CD4-positive, alpha-beta T cell treated with Interleukin-17A for 4 hours (primary cell): ENCODE data around the gene PDLIM3.
"Not testable (repeated sequence)": the region's sequence is repeated elsewhere in the genome, so short reads cannot be mapped to it uniquely, and the experiment has no call there.

ENCODE experiments used
- DNase-seq: peaks from one replicate; pipeline ENCODE4 v3.0.0-alpha.2; 2020; ENCODE audit warnings: mixed read lengths

The PDLIM3 gene

GRCh38 chr4:185550933-185551332, 15.6 kb upstream of the PDLIM3 start:
- no peak for DNase-seq

DNA sequence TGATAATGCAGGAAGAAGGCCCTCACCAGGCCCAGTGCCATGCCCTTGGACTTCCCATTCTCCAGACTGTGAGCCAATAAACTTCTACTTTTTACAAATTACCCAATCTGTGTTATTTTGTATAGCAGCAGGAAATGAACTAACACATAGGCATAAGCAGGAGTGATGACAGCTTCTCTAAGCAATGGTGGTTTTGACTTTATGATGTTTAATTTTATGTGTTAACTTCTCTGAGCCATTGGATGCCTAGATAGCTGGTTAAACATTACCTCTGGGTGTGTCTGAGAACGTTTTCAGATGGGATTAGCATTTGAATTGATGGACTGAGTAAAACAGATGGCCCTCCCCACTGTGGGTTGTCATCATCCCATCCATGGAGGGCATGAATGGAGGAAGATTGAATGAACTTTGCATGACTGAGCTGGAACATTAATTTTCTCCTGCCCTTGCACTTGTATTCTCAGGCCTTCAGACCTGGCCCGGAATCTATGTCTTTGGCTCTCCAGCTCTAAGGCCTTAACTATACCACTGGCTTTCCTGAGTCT, 13.9 kb upstream of the PDLIM3 start:
- no peak for DNase-seq

GRCh38 chr4:185548587-185548986, 13.3 kb upstream of the PDLIM3 start:
- DNase-seq: no peak

- no peak for DNase-seq
Measured at GRCh38 chr4:185546335-185546734, 11.0 kb upstream of the PDLIM3 start.

DNA sequence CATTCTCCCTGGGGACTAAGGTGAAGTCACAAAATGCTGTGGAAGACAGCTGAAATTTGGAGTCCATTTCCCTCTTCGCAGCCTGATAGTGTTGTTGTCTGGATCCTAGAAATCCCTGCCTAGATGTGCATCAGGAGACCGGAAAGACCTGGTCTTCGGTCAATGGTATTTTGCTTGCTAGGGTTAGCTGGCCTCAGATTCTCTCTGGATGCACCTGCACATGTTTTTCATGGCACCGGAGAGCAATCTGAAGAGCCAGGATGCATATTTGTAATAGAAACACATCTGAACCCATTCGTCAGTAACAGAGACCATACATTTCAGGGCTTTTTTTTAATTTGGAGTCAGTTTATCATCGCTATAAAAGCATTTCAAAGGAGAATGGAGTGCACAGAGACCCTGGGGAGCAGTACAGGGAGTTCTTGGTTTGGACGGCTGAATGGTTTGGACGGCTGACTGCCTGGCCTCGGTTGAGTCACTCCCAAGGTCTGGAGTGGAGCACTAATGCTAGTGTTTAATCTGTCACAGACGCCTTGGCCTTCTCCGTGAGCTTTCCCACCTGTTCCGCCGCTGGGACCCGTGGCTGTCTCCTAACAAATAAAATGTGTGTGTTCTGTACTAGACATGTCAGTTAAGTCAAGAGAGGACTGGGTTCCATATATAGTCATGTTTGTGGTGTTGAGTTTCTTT, 7.5 kb upstream of the PDLIM3 start:
- DNase-seq: no peak

DNA sequence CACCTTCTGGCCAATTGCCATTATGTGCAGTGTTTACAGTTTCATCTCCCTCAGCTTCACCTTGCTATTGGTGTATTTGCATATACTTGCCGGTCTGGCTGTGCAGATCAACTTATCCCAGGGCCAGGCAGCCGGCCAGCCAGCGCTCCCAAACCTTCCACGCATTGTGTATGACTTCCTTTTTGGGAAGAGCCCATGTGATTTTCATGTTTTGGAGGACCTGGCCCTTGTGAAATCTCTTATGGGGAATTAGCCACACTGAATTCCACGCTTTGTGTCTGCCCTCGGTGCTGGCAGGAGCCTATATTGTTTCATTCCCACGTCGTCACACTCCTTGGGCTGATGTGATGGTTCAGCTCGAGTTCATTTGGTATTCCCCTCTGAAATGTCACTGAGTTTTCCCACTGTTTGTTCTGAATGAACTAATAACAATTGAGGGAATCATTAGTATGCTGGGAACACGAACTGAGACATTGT, 6.0 kb upstream of the PDLIM3 start:
- DNase-seq: no peak

DNA sequence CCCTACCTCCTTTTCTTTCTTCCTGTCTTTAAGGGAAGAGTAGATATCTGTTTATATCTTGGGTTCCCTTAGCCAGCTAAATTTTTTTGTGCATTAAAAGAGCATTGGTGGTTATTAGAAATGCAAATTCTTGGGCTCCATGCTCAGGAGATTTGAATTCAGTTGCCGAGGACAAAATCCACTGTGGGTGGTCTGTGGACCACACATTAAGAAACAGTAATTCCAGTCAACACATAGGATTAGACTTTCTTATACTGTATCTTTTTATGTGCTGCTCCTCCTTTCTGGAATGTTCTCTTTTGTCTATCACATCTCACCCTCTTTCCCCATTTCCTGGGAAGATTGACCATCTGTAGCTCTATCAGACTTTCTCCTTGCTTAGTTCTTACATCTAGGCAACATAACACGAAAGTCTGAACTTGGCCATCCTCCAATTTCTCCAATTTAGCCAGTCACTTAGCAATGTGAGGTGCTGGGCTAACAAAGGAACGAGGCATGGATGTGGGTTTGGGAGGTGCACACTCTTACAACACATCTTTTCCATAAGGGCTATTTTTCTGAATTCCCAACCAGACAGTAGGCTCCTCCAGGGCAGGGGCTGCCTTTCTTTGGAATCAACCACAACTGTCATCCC, 5.3 kb upstream of the PDLIM3 start:
- no peak for DNase-seq

GRCh38 chr4:185540040-185540439, 4.7 kb upstream of the PDLIM3 start:
- DNase-seq: no peak

DNA sequence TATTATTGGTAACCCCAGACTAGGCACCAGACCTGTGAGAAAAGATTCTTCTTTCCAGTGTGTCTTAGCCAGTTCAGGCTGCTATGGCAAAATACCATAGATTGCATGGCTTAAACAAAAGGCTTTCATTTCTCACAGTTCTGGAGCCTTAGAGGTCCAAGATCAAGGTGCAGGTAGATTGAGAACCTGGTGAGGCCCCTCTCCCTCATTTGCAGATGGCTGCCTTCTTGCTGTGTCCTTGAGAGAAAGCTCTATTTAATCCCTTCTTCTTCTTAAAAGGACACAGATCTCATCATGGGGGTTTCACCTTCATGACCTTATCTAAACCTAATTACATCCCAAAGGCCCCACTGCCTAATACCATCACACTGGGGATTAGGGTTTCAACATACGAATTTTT, 3.5 kb upstream of the PDLIM3 start:
- DNase-seq: no peak

DNA sequence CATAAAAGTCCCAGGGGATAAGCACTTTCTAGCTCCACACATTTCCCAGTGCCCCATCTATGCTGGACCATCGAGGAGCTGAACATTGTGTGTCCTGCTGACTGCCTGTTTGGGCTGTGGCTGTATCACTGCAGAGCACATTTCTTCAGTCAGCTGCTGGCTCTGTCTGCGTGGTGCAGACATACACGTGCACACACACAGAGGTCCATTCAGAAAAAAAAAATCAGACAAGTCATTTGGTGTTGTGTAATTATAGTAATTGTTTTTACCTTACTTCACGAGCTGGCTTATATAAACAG, 1.1 kb upstream of the PDLIM3 start:
- DNase-seq: no peak

DNA sequence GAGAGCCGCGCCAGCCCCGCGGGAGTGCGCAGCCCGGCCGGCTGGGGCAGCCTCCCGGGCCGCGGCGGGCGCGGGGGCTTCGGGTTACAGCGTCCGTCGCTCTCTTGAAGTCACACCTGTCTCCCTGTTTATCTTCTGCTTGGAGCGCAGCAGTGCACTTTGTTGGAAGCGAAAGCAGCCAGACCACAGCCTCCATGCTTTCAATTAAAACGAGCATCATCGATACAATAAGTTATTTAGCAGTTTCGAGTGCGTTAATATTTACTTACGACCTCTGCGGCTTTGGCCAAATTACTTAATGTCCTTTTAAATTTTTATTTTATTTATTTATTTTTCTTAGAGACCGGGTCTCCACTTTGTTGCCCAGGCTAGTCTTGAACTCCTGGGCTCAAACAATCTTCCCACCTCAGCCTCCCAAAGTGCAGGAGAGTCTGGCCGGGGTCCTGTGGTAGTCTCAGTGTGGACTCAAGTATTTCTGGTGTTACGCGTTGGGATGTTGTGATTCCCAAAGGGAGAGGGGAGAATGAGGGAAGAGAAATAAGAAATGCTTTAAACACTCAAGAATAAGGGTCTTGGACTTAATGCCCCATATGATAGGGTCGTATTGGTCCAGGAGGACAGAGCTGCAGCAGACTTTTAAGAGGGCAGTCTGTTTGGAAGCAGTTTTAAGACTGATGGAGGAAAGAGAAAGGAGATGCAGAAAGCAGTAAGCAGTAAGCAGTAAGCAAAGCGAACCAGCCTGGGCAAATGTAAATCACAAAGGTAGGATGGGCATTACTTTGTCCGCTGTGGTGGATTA, 504 bp upstream of the PDLIM3 start:
- no peak for DNase-seq

DNA sequence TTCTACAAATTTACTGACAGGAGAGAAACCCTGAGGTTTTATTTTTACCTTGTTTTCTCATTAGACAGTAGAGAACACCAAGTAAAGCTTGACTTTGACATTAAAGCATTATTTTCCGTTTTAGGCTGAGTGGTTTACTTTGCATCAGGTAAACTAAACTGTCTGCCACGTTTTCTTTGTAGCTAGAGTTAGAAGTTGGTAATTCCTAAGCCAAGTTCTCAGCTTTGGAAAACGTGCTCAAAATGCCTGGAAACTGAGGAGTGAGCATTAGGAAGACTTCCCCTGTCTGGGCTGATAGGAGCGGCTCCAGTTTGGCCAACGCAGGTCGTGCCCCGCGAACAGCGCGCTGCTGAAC, 819 bp downstream of the PDLIM3 start:
- no peak for DNase-seq

- DNase-seq: no peak
Measured at GRCh38 chr4:185532795-185533324, 2.4 kb downstream of the PDLIM3 start.

GRCh38 chr4:185532293-185532692, 3.0 kb downstream of the PDLIM3 start:
- no peak for DNase-seq

- DNase-seq: not testable (repeated sequence)
Measured at GRCh38 chr4:185531654-185532053, 3.7 kb downstream of the PDLIM3 start.

DNA sequence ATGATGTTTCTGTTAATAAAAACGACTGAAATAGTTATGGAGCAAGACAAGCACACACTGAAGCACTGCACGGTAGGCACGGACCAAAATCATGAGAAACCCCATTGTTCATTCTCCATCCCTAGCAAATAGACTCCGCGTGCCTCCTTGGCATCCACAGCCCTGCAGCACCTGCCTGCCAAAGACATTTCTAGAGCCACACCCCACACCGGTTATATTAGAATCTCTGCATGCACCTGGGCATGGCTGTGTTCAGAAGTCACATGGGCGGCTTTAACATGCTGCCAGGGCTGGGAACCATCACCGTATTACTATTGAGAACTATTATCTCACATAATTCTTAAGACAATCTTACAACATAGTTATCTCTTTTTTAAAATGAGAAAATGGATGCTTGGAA, 5.9 kb downstream of the PDLIM3 start:
- DNase-seq: no peak

- DNase-seq: no peak
Measured at GRCh38 chr4:185524888-185525863, 10.1 kb downstream of the PDLIM3 start.

DNA sequence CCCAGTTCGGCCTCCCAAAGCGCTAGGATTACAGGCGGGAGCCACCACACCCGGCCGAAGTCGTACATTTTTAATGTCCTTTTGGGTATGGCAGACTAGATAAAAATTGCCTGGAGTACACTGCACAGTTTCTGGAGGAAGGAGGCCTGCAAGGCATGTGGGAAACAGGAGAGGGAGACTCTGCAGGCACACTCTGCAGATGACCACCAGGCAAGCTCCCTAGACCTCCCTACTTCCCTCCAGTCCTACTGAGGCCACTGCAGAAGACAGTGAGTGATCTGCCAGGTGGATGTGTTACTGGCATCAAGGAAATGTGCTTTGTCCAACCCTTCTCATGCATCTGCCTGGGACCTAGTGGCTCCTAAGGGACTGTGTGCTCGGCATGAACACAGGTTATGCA, 11.4 kb downstream of the PDLIM3 start:
- no peak for DNase-seq

DNA sequence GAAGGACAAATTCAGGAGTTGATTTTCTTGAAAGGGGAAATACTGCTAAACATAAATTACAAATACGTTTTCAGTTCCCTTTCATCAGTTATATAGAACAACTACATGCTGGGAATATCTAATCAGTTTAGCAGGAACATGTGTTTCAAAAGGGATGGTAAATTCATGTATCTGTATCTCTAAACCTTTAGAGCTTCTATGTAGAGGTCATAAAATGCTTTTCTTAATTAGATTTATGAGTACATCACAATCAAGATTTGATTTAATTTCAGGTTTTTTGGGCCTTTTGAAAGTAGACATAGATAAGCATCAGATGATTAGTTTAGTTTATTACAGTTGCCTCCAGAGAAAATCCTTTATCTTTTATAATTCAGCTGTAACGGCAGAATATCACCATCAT, 12.9 kb downstream of the PDLIM3 start:
- DNase-seq: no peak

DNA sequence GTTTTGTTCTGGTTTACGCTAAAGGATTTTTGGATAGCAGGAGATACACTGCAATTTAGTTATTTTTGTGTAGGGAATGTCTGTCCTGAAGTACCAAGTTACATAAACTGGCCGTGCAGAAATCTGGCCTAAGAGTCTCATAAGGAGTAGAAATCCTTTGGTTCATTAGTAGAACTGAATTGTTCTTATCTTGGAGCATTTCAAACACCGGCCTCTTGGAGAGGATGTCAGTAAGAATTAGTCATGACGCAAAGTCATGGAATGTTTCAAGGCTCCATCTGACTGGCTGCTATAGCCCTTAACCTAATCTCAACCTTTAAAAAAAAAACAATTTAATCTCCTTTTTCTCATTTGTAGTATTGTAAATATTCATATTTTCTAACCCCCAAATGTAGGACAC, 15.2 kb downstream of the PDLIM3 start:
- no peak for DNase-seq

- DNase-seq: no peak
Measured at GRCh38 chr4:185518494-185518893, 16.8 kb downstream of the PDLIM3 start.

GRCh38 chr4:185518069-185518468, 17.2 kb downstream of the PDLIM3 start:
- no peak for DNase-seq
